KMS-11 (cell line): ENCODE measurements around the gene DGKG.

Experiments
- H2AFZ ChIP-seq: fragments of 200-600 bp; sonication (generic); 2 replicates; pipeline ENCODE4 v1.6.1; 2016; ENCODE audit warnings: antibody characterized with exemption, mixed run types, low read depth
- H3K27ac ChIP-seq: fragments of 200-600 bp; sonication (generic); 2 replicates; pipeline ENCODE4 v1.6.1; 2016; ENCODE audit warnings: mild to moderate bottlenecking, mixed run types
- H3K27me3 ChIP-seq: fragments of 200-600 bp; sonication (generic); 2 replicates; pipeline ENCODE4 v1.6.1; 2017; ENCODE audit warnings: mild to moderate bottlenecking, low read depth, mixed run types, moderate library complexity; ENCODE audit not compliant: insufficient read depth
- H3K36me3 ChIP-seq: fragments of 200-600 bp; sonication (generic); 2 replicates; pipeline ENCODE4 v1.6.1; 2017; ENCODE audit warnings: mild to moderate bottlenecking, mixed run types; ENCODE audit not compliant: insufficient read depth
- H3K4me1 ChIP-seq: fragments of 200-600 bp; sonication (generic); 2 replicates; pipeline ENCODE4 v1.6.1; 2016; ENCODE audit warnings: mild to moderate bottlenecking, low read depth, mixed run types; ENCODE audit not compliant: poor library complexity, severe bottlenecking
- H3K4me2 ChIP-seq: fragments of 200-600 bp; sonication (generic); 2 replicates; pipeline ENCODE4 v1.7.0; 2016; ENCODE audit warnings: mild to moderate bottlenecking, mixed run types
- H3K4me3 ChIP-seq: fragments of 200-600 bp; sonication (generic); IDR thresholded peaks from 2 replicates; pipeline ENCODE4 v1.6.1; 2017; ENCODE audit warnings: low read depth, low read length, mixed read lengths; ENCODE audit not compliant: insufficient read depth
- H3K79me2 ChIP-seq: fragments of 200-600 bp; sonication (generic); 2 replicates; pipeline ENCODE4 v1.6.1; 2016; ENCODE audit warnings: low read depth, mixed run types; ENCODE audit not compliant: insufficient read depth
- H3K9ac ChIP-seq: fragments of 200-600 bp; sonication (generic); 2 replicates; pipeline ENCODE4 v1.6.1; 2016; ENCODE audit warnings: mild to moderate bottlenecking, mixed run types
- H4K20me1 ChIP-seq: fragments of 200-600 bp; sonication (generic); 2 replicates; pipeline ENCODE4 v1.6.1; 2016; ENCODE audit warnings: mild to moderate bottlenecking, mixed run types; ENCODE audit not compliant: insufficient read depth
- TF ChIP-seq, protein P1 (sequence below): fragments of 200-600 bp; sonication (generic); conservative IDR thresholded peaks from 2 replicates; pipeline ENCODE4 v1.6.1; 2017; ENCODE audit warnings: low read depth, mild to moderate bottlenecking, antibody characterized with exemption, low read length, moderate library complexity, mixed read lengths

The DGKG gene

DNA sequence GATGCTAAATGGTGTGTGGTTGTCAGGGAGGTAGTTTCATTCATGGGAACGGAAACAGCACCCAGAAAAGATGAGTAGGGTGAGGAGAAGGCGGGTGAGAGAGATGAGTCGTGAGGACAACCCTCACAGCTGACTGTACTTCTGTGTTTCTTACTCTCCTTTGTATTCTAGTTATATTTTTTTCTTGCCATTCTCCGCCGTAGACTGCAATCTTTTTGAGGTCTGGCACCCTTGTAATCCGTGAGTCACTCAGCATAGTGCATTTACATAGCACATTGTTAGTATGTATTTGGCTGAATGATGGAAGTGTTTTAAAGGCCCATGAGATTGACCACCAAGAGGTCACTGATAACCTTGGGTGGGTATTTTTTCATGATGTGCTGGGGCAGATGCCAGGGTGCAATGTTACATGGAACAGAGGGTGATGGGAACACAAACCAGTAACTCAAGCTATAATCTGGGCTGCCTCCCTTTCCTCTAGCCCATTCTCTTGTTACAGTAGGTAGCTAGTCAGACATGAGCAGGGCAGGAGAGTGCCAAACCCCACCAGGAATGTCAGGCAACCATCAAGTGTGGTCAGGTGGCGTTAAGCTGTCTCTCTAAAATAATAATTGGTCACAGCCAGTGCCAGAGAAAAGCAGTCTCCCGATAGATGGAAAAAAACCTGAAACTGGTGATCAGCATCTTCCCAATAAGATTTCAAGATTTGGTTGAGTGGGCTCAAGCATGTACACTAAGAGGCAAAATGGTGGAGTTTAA, 18.8 kb upstream of the DGKG start:
- H3K9ac ChIP-seq, result no peak overlapping the region
- H3K27ac ChIP-seq, result no peak overlapping the region
- no peak overlapping the region for H3K4me3 ChIP-seq
- H2AFZ ChIP-seq, result no peak overlapping the region
- H3K4me2 ChIP-seq, result no peak overlapping the region
- H4K20me1 ChIP-seq, result no peaks in the 10 kb centered on the region
- no peaks in the 10 kb centered on the region for H3K27me3 ChIP-seq
- H3K36me3 ChIP-seq, result no peaks in the 10 kb centered on the region
- H3K79me2 ChIP-seq, result no peaks in the 10 kb centered on the region
- TF ChIP-seq, protein P1, sequence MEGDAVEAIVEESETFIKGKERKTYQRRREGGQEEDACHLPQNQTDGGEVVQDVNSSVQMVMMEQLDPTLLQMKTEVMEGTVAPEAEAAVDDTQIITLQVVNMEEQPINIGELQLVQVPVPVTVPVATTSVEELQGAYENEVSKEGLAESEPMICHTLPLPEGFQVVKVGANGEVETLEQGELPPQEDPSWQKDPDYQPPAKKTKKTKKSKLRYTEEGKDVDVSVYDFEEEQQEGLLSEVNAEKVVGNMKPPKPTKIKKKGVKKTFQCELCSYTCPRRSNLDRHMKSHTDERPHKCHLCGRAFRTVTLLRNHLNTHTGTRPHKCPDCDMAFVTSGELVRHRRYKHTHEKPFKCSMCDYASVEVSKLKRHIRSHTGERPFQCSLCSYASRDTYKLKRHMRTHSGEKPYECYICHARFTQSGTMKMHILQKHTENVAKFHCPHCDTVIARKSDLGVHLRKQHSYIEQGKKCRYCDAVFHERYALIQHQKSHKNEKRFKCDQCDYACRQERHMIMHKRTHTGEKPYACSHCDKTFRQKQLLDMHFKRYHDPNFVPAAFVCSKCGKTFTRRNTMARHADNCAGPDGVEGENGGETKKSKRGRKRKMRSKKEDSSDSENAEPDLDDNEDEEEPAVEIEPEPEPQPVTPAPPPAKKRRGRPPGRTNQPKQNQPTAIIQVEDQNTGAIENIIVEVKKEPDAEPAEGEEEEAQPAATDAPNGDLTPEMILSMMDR, result no peak
- H3K4me1 ChIP-seq, result peaks cover 21% of the 10 kb centered on the region

DNA sequence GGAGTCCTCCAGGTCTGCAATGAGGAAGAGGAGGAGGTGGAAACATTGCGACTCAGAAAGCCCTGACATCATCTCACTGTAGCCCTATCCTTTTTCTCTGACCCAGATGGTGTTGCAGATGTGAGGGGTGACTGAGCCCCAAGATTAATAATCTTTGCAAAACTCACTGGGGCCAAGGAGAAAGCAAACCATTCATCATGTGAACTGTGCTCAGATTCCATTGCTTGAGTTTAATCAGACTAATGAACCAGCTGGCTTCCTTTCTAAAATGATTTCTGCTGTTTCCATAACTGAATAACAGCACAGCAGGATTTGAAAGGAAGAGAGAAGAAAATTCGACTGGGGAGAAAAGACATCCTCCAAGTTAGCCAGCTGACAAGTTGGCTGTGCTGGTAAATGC, 13.4 kb upstream of the DGKG start:
- Histone ChIP-seq H3K4me1 (no peaks in the 10 kb centered on the region), H2AFZ (no peak overlapping the region), H3K27ac (no peak overlapping the region), H3K4me2 (no peak overlapping the region), H3K27me3 (no peaks in the 10 kb centered on the region), H4K20me1 (no peaks in the 10 kb centered on the region), H3K36me3 (no peaks in the 10 kb centered on the region), H3K4me3 (no peak overlapping the region), H3K79me2 (no peaks in the 10 kb centered on the region), H3K9ac (no peak overlapping the region)
- TF ChIP-seq, protein P1, result no peak

DNA sequence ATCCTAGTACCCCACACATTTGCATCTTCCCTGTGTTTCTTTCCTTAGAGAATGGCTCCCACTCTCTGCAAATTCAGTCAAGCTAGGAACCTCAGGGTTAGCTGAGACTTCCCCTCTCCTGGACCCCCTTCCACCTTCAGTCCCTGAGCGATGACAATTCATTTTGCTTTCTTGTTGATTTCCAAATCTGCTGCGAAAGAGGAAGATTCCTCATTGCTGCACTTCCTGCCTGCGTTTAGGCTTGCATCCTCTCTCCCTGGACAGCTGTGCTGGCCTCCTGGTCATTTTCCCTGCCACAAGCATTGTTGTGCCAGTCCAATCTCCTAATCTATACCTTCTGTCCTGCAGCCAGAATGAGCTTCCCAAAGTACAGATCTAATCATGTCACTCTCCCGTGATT, 12.3 kb upstream of the DGKG start:
- H3K4me2 ChIP-seq, result no peak overlapping the region
- H2AFZ ChIP-seq, result no peak overlapping the region
- no peaks in the 10 kb centered on the region for H3K36me3 ChIP-seq
- no peak overlapping the region for H3K9ac ChIP-seq
- no peaks in the 10 kb centered on the region for H4K20me1 ChIP-seq
- H3K27ac ChIP-seq, result no peak overlapping the region
- no peaks in the 10 kb centered on the region for H3K4me1 ChIP-seq
- H3K4me3 ChIP-seq, result no peak overlapping the region
- H3K27me3 ChIP-seq, result no peaks in the 10 kb centered on the region
- TF ChIP-seq, protein P1, result no peak
- H3K79me2 ChIP-seq, result no peaks in the 10 kb centered on the region

DNA sequence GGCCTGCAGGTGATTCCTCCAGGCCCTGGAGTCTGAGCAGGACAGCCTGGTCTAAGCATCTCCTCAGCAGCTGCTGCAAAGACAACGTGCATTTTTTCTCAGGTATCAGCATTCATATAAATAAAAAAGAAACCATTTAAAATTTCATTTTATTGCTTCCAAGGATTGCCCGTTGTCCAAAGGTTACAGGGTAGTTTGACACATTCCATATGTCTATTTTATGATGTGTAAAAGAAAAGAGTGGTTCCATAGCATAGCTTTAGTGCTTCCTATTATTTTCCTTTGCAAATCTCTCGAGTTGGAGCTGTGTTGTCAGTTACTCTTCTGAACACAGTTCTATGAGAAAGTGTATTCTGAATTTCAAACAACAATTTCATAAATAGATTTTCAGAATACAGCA, 7.2 kb upstream of the DGKG start:
- H4K20me1 ChIP-seq, result no peaks in the 10 kb centered on the region
- no peaks in the 10 kb centered on the region for H3K79me2 ChIP-seq
- no peak overlapping the region for H3K4me2 ChIP-seq
- no peaks in the 10 kb centered on the region for H3K36me3 ChIP-seq
- no peak overlapping the region for H2AFZ ChIP-seq
- no peaks in the 10 kb centered on the region for H3K4me1 ChIP-seq
- no peak overlapping the region for H3K9ac ChIP-seq
- TF ChIP-seq, protein P1, result no peak
- H3K27ac ChIP-seq, result no peak overlapping the region
- H3K4me3 ChIP-seq, result no peak overlapping the region
- H3K27me3 ChIP-seq, result no peaks in the 10 kb centered on the region
